Mucosa of descending colon (tissue), 3 donors: ENCODE data around the gene PRKCZ. TPM values are rescaled to one million over a fixed set of nuclear protein-coding genes. Genes with fewer than 3 reads are reported as not detected.
A peak's percentile ranks its signal among the peaks of the same experiment; 100 is the strongest.

Experiments
- ATAC-seq: fragments of 200-7000 bp; cut with Tn5 transposase; one replicate; pipeline ENCODE4 v1.9.1; 2020; ENCODE audit warnings: mild to moderate bottlenecking, moderate library complexity
- DNase-seq, 3 donors: peaks; one replicate each; pipeline ENCODE4 v3.0.0-alpha.2; 2020
- H3K36me3 ChIP-seq: fragments of 200-600 bp; one replicate; pipeline ENCODE4 v1.8.0; 2021; ENCODE audit warnings: low read depth, mild to moderate bottlenecking
- H3K4me1 ChIP-seq: fragments of 200-600 bp; one replicate; pipeline ENCODE4 v1.8.0; 2021; ENCODE audit warnings: low read depth, mild to moderate bottlenecking
- H3K4me3 ChIP-seq: fragments of 200-600 bp; one replicate; pipeline ENCODE4 v1.8.0; 2021; ENCODE audit warnings: mild to moderate bottlenecking
- H3K9me3 ChIP-seq: fragments of 200-600 bp; one replicate; pipeline ENCODE4 v1.8.0; 2021; ENCODE audit warnings: mild to moderate bottlenecking
- CTCF ChIP-seq: fragments of 200-600 bp; IDR thresholded peaks from one replicate; pipeline ENCODE4 v1.8.0; 2022; ENCODE audit warnings: antibody characterized with exemption, mild to moderate bottlenecking
- intact Hi-C, 2 donors: fragments of 100-400 bp; cut with DNase I in 1 of 2; cut with micrococcal nuclease in 1 of 2; formaldehyde crosslinking; loops; one replicate each; pipeline versions ENCODE4 v1.11.0 to v1.11.1; 2022; cut with DNase I, micrococcal nuclease
- total RNA-seq, 3 donors: library from RNA; stranded (reverse); fragmentation: NEBNext Ultra II Directional in 2 of 3; extraction: Animal tissue kit (Norgen Biotek cat#: 25700) in 2 of 3; gene quantifications; one replicate each; pipeline versions ENCODE4 v1.2.1 to v1.2.4, GENCODE V29; 2021 to 2023
- donor health status: DM: no; HTN: no; CAD: no; lungs with moderate emphysema.
- donor health status: DM: no; HTN: no; CAD: no.
- donor health status: DM: no; HTN: yes; CAD: no.

Gene PRKCZ
- total RNA-seq, 3 donors from 2014 or later, result 38.9 to 80.2 (median 53.7) TPM

GRCh38 chr1:2103266-2103900, 53.2 kb downstream of the PRKCZ start:
- TF ChIP-seq CTCF, result no peak

DNA sequence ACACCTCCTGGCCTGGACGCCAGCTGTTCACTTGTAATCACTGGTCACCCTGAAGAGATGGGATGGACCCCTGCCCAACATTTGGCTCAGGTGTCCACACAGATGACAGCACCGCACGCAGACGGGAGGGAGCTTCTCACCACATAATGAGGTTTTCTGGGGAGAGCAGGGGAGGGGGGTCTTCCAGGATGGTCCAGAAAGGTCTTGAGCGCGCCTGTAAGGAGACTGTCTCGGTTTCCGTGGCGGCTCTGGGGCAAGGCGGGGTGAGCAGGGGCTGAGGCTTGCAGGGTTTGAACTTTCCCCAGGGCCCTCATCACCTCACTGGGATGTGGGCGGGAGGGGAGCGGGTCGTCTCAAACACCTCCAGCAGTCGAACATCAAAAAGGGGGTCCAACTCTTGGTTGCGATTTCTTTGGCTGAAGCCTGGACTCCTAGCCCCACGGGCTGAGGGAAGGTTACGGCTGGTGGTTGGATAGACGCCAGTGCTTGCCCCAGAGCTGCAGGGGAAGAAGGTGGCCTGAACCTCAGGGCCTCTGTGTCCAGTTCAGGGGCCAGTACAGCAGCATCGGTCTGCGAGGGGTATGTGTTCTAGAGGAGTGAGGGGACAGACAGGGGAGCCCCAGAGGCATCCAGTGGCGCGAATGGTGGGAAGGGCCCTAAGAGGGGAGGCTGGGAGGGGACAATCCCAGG, 53.8 kb downstream of the PRKCZ start:
- H3K4me1 ChIP-seq, result peaks cover 7% of the 10 kb centered on the region
- H3K36me3 ChIP-seq, result no peaks in the 10 kb centered on the region
- no peak for TF ChIP-seq CTCF
- no peak for ATAC-seq
- H3K9me3 ChIP-seq, result no peaks in the 10 kb centered on the region
- peak in 1 of 3 donors; percentile 12 for DNase-seq
- no peak overlapping the region for H3K4me3 ChIP-seq
- intact Hi-C loops, result no loop called here

More at GRCh38 chr1:2103266-2103900, 53.2 kb downstream of the PRKCZ start:
- intact Hi-C loops, result no loop called here
- no peaks in the 10 kb centered on the region for H3K9me3 ChIP-seq
- peak in 1 of 3 donors; percentile 14 for DNase-seq
- peaks cover 7% of the 10 kb centered on the region for H3K4me1 ChIP-seq
- H3K36me3 ChIP-seq, result no peaks in the 10 kb centered on the region
- ATAC-seq, result no peak
- H3K4me3 ChIP-seq, result no peak overlapping the region

DNA sequence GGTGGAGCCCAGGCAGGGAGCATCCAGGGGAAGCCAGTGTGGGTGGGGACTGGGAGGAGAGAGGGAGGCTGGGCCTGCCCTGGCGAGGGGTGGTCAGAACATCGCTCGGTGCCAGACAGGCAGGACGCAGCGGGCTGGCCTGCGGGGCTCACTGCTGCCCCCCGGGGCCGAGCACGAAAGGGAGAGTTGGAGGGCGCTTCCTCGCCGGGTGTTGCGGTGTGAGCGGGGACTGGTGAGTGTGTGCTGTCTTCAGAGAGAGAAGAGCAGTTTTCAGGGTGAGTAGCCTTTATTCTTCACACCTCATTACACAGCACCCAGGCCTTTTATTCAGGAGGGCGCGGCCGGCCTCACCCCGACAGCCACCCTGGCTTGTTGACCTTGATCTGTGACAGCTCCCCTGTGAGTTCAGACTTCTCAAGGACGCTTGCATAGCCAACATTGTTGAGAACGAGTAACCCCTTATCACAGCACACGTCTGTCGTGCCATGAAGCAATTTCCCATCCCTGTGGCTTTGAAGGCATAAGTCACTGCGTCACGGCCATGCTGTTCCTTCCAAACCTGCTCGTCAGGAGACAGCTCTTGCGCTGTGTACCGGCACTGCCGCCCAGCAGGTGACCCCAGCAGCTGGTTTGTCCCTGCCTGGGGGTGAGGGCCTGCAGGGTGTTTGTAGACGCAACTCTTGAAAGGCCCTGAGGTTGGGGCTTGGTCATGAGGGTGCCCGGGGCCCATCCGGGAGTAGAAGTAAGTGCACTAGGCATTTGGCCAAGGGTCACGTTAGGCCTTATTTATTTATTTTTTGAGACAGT, 54.6 kb downstream of the PRKCZ start:
- Histone ChIP-seq H3K4me1 (peaks cover 7% of the 10 kb centered on the region), H3K9me3 (no peaks in the 10 kb centered on the region), H3K4me3 (no peak overlapping the region), H3K36me3 (no peaks in the 10 kb centered on the region)
- intact Hi-C loops, result no loop called here
- TF ChIP-seq CTCF, result no peak
- peak; percentile 37 for ATAC-seq
- DNase-seq, result peak in 2 of 3 donors; percentile 28 to 50

DNA sequence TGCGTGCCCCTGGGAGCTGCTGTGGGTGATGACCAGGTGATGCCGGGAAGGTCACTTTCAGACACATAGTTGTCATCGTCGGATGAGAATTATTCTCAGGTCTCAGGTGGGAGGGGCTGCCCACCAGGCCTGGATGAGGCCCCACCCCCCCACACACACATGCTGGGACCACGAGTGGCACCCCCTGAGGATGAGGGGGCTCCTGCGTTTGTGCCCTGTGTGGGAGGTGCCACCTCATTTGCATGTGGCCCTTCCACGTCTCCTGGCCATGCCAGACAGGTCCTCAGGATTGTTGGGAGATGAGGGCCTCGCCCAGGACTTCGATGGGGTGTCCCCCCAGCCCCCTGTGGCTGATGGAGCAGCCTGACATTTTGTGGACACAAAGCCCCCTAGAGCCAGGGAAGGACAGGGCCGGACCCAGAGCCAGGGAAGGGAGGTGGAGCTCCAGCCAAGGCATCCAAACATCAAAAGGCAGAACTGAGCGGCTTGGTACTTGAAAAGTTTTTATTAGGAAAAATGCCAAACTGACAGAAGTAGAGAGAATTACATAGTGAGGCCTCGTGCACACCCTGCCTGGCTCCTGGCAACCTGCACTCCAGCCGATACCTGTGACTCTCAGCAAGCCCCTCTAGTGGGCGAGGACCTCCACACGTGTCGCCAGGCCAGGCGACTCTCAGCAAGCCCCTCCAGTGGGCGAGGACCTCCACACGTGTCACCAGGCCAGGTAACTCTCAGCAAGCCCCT, 55.7 kb downstream of the PRKCZ start:
- H3K9me3 ChIP-seq, result no peaks in the 10 kb centered on the region
- no peak for TF ChIP-seq CTCF
- H3K36me3 ChIP-seq, result no peaks in the 10 kb centered on the region
- H3K4me3 ChIP-seq, result no peak overlapping the region
- intact Hi-C loops, result no loop called here
- ATAC-seq, result no peak
- peaks cover 7% of the 10 kb centered on the region for H3K4me1 ChIP-seq
- peak in 1 of 3 donors; percentile 12 for DNase-seq

DNA sequence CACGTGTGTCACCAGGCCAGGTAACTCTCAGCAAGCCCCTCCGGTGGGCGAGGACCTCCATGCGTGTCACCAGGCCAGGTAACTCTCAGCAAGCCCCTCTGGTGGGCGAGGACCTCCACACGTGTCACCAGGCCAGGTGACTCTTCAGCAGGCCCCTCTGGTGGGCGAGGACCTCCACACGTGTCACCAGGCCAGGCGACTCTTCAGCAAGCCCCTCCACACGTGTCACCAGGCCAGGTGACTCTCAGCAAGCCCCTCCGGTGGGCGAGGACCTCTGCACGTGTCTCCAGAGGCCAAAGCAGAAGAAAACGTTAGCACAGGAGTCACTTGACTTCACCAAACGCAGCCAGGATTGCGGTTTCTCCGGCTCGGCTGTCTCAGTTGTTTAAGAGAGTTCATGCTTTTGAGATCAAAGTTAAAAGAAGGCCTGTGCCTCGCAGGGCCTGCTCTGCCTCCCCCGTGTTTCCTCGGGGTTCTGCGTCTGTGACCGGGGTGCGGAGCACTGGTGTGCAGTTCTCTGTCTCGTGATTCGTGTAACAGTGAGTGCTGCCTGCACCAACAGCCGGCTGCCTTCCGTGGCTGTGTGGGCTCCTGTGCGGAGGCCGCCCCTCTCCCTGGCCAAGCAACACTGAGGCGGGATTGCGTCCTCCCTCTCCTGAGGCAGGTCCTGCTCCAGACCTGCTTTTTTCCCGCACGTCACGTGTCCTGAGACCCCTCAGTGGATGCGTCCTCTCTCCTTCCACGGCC, 56.6 kb downstream of the PRKCZ start:
- ATAC-seq, result no peak
- intact Hi-C loops, result no loop called here
- H3K36me3 ChIP-seq, result no peaks in the 10 kb centered on the region

More for the DNA sequence above, 56.6 kb downstream of the PRKCZ start:
- no peaks in the 10 kb centered on the region for H3K9me3 ChIP-seq
- no peak for TF ChIP-seq CTCF
- H3K4me1 ChIP-seq, result peaks cover 7% of the 10 kb centered on the region
- DNase-seq, result peak in 1 of 3 donors; percentile 18
- H3K4me3 ChIP-seq, result no peak overlapping the region
